T-cell (primary cell): ENCODE data around the gene TTC39C. TPM values are rescaled to one million over a fixed set of nuclear protein-coding genes. Genes with fewer than 3 reads are reported as not detected.

ENCODE experiments used
- ATAC-seq, 4 experiments: fragments of 200-7000 bp in 3 of 4; fragments of 150-1000 bp in 1 of 4; cut with Tn5 transposase; replicated peaks in 1 of 4; 1 replicate in 3 of 4; 2 replicates in 1 of 4; pipeline ENCODE4 v1.10.0; 2021; ENCODE audit warnings: moderate library complexity in 3 of 4, mild to moderate bottlenecking in 2 of 4, moderate number of reproducible peaks in 1 of 4
- CTCF ChIA-PET, 2 donors: fragments of 300-600 bp; sonication (Branson Sonifier 250); formaldehyde crosslinking; loops; one replicate each; lab custom pipeline; 2022; ENCODE audit warnings: antibody characterized with exemption in 2 of 2; lab: Charles Lee
- POLR2A ChIA-PET, 2 donors: fragments of 300-600 bp; sonication (Branson Sonifier 250); formaldehyde crosslinking; loops; one replicate each; lab custom pipeline; 2022; ENCODE audit warnings: antibody characterized with exemption in 2 of 2; lab: Charles Lee
- DNase-seq, 35 experiments: peaks; one replicate each; pipeline versions ENCODE4 v3.0.0 to v3.0.0-alpha.2; 2013 to 2023
- H3K27ac ChIP-seq: one replicate; pipeline ENCODE4 v1.5.1; 2013; ENCODE audit warnings: low read length
- H3K27me3 ChIP-seq, 2 experiments: replicated peaks in 1 of 2; 1 replicate in 1 of 2; 2 replicates in 1 of 2; pipeline versions ENCODE4 v1.6.1 to v1.7.0; 2013; ENCODE audit warnings: low read length in 1 of 2, mixed read lengths in 1 of 2; ENCODE audit not compliant: control insufficient read depth in 2 of 2, insufficient read depth in 2 of 2; ENCODE audit errors: extremely low read depth in 1 of 2
- H3K36me3 ChIP-seq, 2 donors: 1 replicate in 1 of 2; 2 replicates in 1 of 2; pipeline versions ENCODE4 v1.6.1 to v1.7.0; 2013; ENCODE audit warnings: low read length in 1 of 2; ENCODE audit not compliant: control insufficient read depth in 2 of 2, insufficient read depth in 1 of 2; ENCODE audit errors: extremely low read depth in 1 of 2
- H3K4me1 ChIP-seq, 2 experiments: 1 replicate in 1 of 2; 2 replicates in 1 of 2; pipeline versions ENCODE4 v1.6.1 to v1.7.0; 2013; ENCODE audit warnings: low read length in 2 of 2, mixed read lengths in 1 of 2; ENCODE audit not compliant: insufficient read depth in 2 of 2, control insufficient read depth in 1 of 2; ENCODE audit errors: extremely low read depth in 1 of 2
- H3K4me3 ChIP-seq, 2 donors: 1 replicate in 1 of 2; 2 replicates in 1 of 2; pipeline versions ENCODE4 v1.5.1 to v1.7.0; 2013; ENCODE audit warnings: mild to moderate bottlenecking in 2 of 2, low read length in 1 of 2, moderate library complexity in 1 of 2; ENCODE audit not compliant: control insufficient read depth in 1 of 2; ENCODE audit errors: extremely low read depth in 1 of 2
- H3K9me3 ChIP-seq: 2 replicates; pipeline ENCODE4 v1.7.0; 2013
- H3K27ac Mint-ChIP-seq, 2 donors: one replicate each; pipeline ENCODE4 v1.8.0; 2020 to 2021; ENCODE audit warnings: mild to moderate bottlenecking in 2 of 2, mixed read lengths in 2 of 2
- H3K27me3 Mint-ChIP-seq, 2 donors: one replicate each; pipeline ENCODE4 v1.8.0; 2021 to 2022; ENCODE audit warnings: mixed read lengths in 2 of 2
- H3K36me3 Mint-ChIP-seq: one replicate; pipeline ENCODE4 v1.8.0; 2021; ENCODE audit warnings: mixed read lengths
- H3K4me1 Mint-ChIP-seq, 3 donors: one replicate each; pipeline ENCODE4 v1.8.0; 2020 to 2022; ENCODE audit warnings: mixed read lengths in 3 of 3, mild to moderate bottlenecking in 1 of 3
- H3K4me3 Mint-ChIP-seq, 3 donors: one replicate each; pipeline ENCODE4 v1.8.0; 2020 to 2022; ENCODE audit warnings: mild to moderate bottlenecking in 3 of 3, mixed read lengths in 3 of 3, moderate library complexity in 3 of 3
- H3K9me3 Mint-ChIP-seq, 3 donors: one replicate each; pipeline ENCODE4 v1.8.0; 2020 to 2022; ENCODE audit warnings: mixed read lengths in 3 of 3
- WGBS: methylation state at CpG from one replicate; pipeline ENCODE4 v1.1.5; 2013; ENCODE audit warnings: missing lambda C conversion rate; ENCODE audit not compliant: insufficient coverage; 5-methylcytosine and 5-hydroxymethylcytosine counted together
- total RNA-seq, 35 experiments: library from RNA in 6 of 35; stranded (reverse) in 6 of 35; fragments of 120-200 nt in 1 of 35; gene quantifications; one replicate each; pipeline versions ENCODE4 v1.2.1 to v1.2.4 and lab custom pipeline; 2013 to 2026

The TTC39C gene
- total RNA-seq, 5 donors from 2014 or later (not counting 1 experiment from before 2014, with no cell fraction given), result 123 to 151 (median 136) TPM

- peak overlapping the region; percentile 94 for H3K27ac ChIP-seq
- Mint-ChIP-seq H3K27me3 (no peaks in the 10 kb centered on the region), H3K27ac (peak overlapping the region; percentile 96), H3K4me1 (peaks cover 74 to 86% (median 76%) of the 10 kb centered on the region in 3 donors), H3K9me3 (no peaks in the 10 kb centered on the region), H3K4me3 (peak overlapping the region in 1 of 3 donors; percentile 8), H3K36me3 (peaks cover 22% of the 10 kb centered on the region)
- H3K27me3 ChIP-seq, result no peaks in the 10 kb centered on the region
- no peaks in the 10 kb centered on the region for H3K36me3 ChIP-seq
- H3K4me1 ChIP-seq, result peaks cover 16 to 21% of the 10 kb centered on the region in 2 experiments
- no CpG with 5 or more reads among the region's 6 CpGs for WGBS
- CTCF ChIA-PET, result interaction anchor here (0.6 to 1.2 kb wide), 4 partner anchors 22 to 741 kb away, joined by 3 read pairs; no protein-coding TSS in a partner anchor
- H3K4me3 ChIP-seq, result no peak overlapping the region
- DNase-seq (no peak), ATAC-seq (no peak)
- H3K9me3 ChIP-seq, result no peaks in the 10 kb centered on the region
- POLR2A ChIA-PET, result interaction anchor here (0.6 to 1.1 kb wide), 4 partner anchors 17 to 148 kb away, joined by 3 read pairs; partner anchors contain the start of gene CABYR (in 1 of the 2)
Measured at GRCh38 chr18:23990474-23991410, 23.8 kb upstream of the TTC39C start.

- Histone ChIP-seq H3K9me3 (no peaks in the 10 kb centered on the region), H3K4me3 (peak overlapping the region; percentile 11 to 45), H3K36me3 (no peaks in the 10 kb centered on the region), H3K27ac (peak overlapping the region; percentile 94), H3K4me1 (peaks cover 16 to 21% of the 10 kb centered on the region in 2 experiments), H3K27me3 (no peaks in the 10 kb centered on the region)
- peak in 29 of 35 experiments; percentile 29 to 84 (median 54) for DNase-seq
- peak overlapping the region; percentile 68 to 85 (median 74) for H3K4me3 Mint-ChIP-seq
- ChIA-PET CTCF (interaction anchor here in 1 of 2 donors (0.6 to 1.2 kb wide), 4 partner anchors 10 to 25 kb away, joined by 3 to 4 read pairs (median 3); no protein-coding TSS in a partner anchor), POLR2A (interaction anchor here (0.6 to 1.1 kb wide), 3 partner anchors 23 to 51 kb away, joined by 3 to 4 read pairs (median 4); no protein-coding TSS in a partner anchor)
- no peaks in the 10 kb centered on the region for H3K9me3 Mint-ChIP-seq
- 20% methylated on average over 4 of the region's 7 CpGs for WGBS
- H3K27me3 Mint-ChIP-seq, result no peaks in the 10 kb centered on the region
- ATAC-seq, result peak; percentile 92 to 97 (median 96)
- H3K27ac Mint-ChIP-seq, result peak overlapping the region; percentile 98 to 99
- peaks cover 13% of the 10 kb centered on the region for H3K36me3 Mint-ChIP-seq
- H3K4me1 Mint-ChIP-seq, result peaks cover 66 to 87% (median 66%) of the 10 kb centered on the region in 3 donors
Measured at GRCh38 chr18:23992089-23992940, 22.2 kb upstream of the TTC39C start.

- ATAC-seq, result peak; percentile 49 to 67 (median 51)
Measured at GRCh38 chr18:23992941-23993280, 21.6 kb upstream of the TTC39C start.

GRCh38 chr18:23994361-23994902, 20.1 kb upstream of the TTC39C start:
- Histone ChIP-seq H3K9me3 (no peaks in the 10 kb centered on the region), H3K4me1 (peaks cover 16 to 28% of the 10 kb centered on the region in 2 experiments), H3K36me3 (no peaks in the 10 kb centered on the region), H3K27me3 (no peaks in the 10 kb centered on the region), H3K27ac (peak overlapping the region; percentile 94), H3K4me3 (peak overlapping the region in 1 of 2 donors; percentile 45)
- ChIA-PET CTCF (interaction anchor here in 1 of 2 donors (0.6 kb wide), 1 partner anchor 145 kb away, joined by 5 read pairs; the partner anchor contains the start of gene CABYR), POLR2A (interaction anchor here (0.5 to 0.7 kb wide), 3 partner anchors 12 to 513 kb away, joined by 3 read pairs; no protein-coding TSS in a partner anchor)
- 19% methylated on average over 4 of the region's 9 CpGs for WGBS
- peaks cover 60 to 83% (median 68%) of the 10 kb centered on the region in 3 donors for H3K4me1 Mint-ChIP-seq
- H3K36me3 Mint-ChIP-seq, result peaks cover 6% of the 10 kb centered on the region
- H3K27ac Mint-ChIP-seq, result peak overlapping the region; percentile 94 to 96
- ATAC-seq (peak in 3 of 4 experiments; percentile 11 to 28 (median 26)), DNase-seq (peak in 11 of 35 experiments; percentile 21 to 51 (median 28))
- H3K4me3 Mint-ChIP-seq, result peak overlapping the region; percentile 68 to 86 (median 73)
- H3K9me3 Mint-ChIP-seq, result no peaks in the 10 kb centered on the region
- no peaks in the 10 kb centered on the region for H3K27me3 Mint-ChIP-seq

More at GRCh38 chr18:23992941-23993280, 21.6 kb upstream of the TTC39C start:
- Histone ChIP-seq H3K27ac (peak overlapping the region; percentile 94), H3K27me3 (no peaks in the 10 kb centered on the region), H3K4me3 (peak overlapping the region in 1 of 2 donors; percentile 45), H3K4me1 (peaks cover 16 to 21% of the 10 kb centered on the region in 2 experiments), H3K36me3 (no peaks in the 10 kb centered on the region), H3K9me3 (no peaks in the 10 kb centered on the region)
- no peaks in the 10 kb centered on the region for H3K27me3 Mint-ChIP-seq
- no peaks in the 10 kb centered on the region for H3K9me3 Mint-ChIP-seq
- WGBS, result 10% methylated on average over 1 of the region's 2 CpGs
- peaks cover 10% of the 10 kb centered on the region for H3K36me3 Mint-ChIP-seq
- peaks cover 60 to 85% (median 64%) of the 10 kb centered on the region in 3 donors for H3K4me1 Mint-ChIP-seq
- CTCF ChIA-PET, result interaction anchor here in 1 of 2 donors (0.6 to 1.2 kb wide), 3 partner anchors 9 to 25 kb away, joined by 3 to 4 read pairs (median 3); no protein-coding TSS in a partner anchor
- POLR2A ChIA-PET, result interaction anchor here (0.6 to 1.1 kb wide), 4 partner anchors 23 to 51 kb away, joined by 3 to 4 read pairs (median 4); no protein-coding TSS in a partner anchor
- H3K27ac Mint-ChIP-seq, result peak overlapping the region; percentile 98 to 99
- no peak for DNase-seq
- peak overlapping the region; percentile 68 to 85 (median 74) for H3K4me3 Mint-ChIP-seq

- ChIA-PET CTCF (no interaction called here), POLR2A (interaction anchor here in 1 of 2 donors (0.7 kb wide), 1 partner anchor 514 kb away, joined by 3 read pairs; no protein-coding TSS in a partner anchor)
- Histone ChIP-seq H3K36me3 (no peaks in the 10 kb centered on the region), H3K9me3 (no peaks in the 10 kb centered on the region), H3K27me3 (no peaks in the 10 kb centered on the region), H3K4me3 (no peak overlapping the region), H3K4me1 (peaks cover 16 to 36% of the 10 kb centered on the region in 2 experiments), H3K27ac (peak overlapping the region; percentile 94)
- Mint-ChIP-seq H3K4me1 (peaks cover 58 to 83% (median 66%) of the 10 kb centered on the region in 3 donors), H3K4me3 (peak overlapping the region in 2 of 3 donors; percentile 66 to 68), H3K27ac (peak overlapping the region; percentile 77 to 88), H3K36me3 (peaks cover under 1% of the 10 kb centered on the region), H3K27me3 (no peaks in the 10 kb centered on the region), H3K9me3 (no peaks in the 10 kb centered on the region)
- 90% methylated on average over 8 of the region's 13 CpGs for WGBS
- DNase-seq (no peak), ATAC-seq (no peak)
Measured at GRCh38 chr18:23995180-23995579, 19.4 kb upstream of the TTC39C start.
